Sigmoid colon (tissue), 4 donors: Measurements from ENCODE around the gene SLC2A11.

Experiments used
- EP300 ChIP-seq, 4 donors: sonication (generic); formaldehyde crosslinking; IDR thresholded peaks; one replicate each; pipeline ENCODE4 v1.6.1; 2017; ENCODE audit warnings: antibody characterized with exemption in 4 of 4
- POLR2A ChIP-seq, 2 donors: fragments of 450-650 bp; IDR thresholded peaks; one replicate each; pipeline ENCODE4 v1.6.1; 2016; ENCODE audit warnings: antibody characterized with exemption in 2 of 2, mild to moderate bottlenecking in 2 of 2, moderate library complexity in 2 of 2
- POLR2AphosphoS5 ChIP-seq, 4 donors: sonication (generic); formaldehyde crosslinking; IDR thresholded peaks; one replicate each; pipeline ENCODE4 v1.6.1; 2017; ENCODE audit warnings: antibody characterized with exemption in 4 of 4
- TF ChIP-seq, protein P1 (sequence below), 4 experiments: fragments of 450-650 bp in 3 of 4; fragments of 200-600 bp in 1 of 4; IDR thresholded peaks; one replicate each; pipeline ENCODE4 v1.5.1; 2016 to 2019; ENCODE audit warnings: antibody characterized with exemption in 4 of 4, mild to moderate bottlenecking in 3 of 4, moderate library complexity in 2 of 4

DNA sequence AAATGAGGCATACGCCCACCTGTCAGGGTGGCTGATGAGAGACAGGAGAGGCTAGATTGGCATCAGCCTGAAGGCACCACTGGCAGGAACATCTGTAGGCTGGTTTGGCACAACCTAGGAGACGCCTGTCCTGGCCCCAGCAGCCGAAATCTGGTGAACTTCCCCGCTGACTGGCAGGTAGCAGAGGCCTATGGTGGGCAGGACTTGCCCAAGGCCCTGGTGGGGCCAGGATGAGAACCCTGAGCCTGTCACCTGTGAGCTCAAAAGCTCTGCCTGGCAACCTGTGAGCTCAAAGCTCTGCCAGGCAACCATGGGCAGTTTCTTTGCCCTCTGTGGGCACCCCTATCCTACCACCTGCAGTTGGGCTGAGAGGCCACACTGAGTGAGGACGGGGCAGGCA, 21.4 kb upstream of the SLC2A11 start:
- TF ChIP-seq, protein P1, sequence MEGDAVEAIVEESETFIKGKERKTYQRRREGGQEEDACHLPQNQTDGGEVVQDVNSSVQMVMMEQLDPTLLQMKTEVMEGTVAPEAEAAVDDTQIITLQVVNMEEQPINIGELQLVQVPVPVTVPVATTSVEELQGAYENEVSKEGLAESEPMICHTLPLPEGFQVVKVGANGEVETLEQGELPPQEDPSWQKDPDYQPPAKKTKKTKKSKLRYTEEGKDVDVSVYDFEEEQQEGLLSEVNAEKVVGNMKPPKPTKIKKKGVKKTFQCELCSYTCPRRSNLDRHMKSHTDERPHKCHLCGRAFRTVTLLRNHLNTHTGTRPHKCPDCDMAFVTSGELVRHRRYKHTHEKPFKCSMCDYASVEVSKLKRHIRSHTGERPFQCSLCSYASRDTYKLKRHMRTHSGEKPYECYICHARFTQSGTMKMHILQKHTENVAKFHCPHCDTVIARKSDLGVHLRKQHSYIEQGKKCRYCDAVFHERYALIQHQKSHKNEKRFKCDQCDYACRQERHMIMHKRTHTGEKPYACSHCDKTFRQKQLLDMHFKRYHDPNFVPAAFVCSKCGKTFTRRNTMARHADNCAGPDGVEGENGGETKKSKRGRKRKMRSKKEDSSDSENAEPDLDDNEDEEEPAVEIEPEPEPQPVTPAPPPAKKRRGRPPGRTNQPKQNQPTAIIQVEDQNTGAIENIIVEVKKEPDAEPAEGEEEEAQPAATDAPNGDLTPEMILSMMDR (IDR thresholded peaks at IDR 0.05) = no peak
- TF ChIP-seq EP300 (IDR thresholded peaks at IDR 0.05) (no peak), POLR2AphosphoS5 (IDR thresholded peaks at IDR 0.05) (no peak), POLR2A (IDR thresholded peaks at IDR 0.05) (no peak)
